ENCODE results near the gene TBC1D22A. TPM values are rescaled to one million over a fixed set of nuclear protein-coding genes. Genes with fewer than 3 reads are reported as not detected.

The TBC1D22A gene
- total RNA-seq, 1 experiment from 2014 or later, result 20.9 TPM

GRCh38 chr22:47092896-47093311 is 330.5 kb downstream of the TBC1D22A start:
- H3K4me1 ChIP-seq (ENCODE audit: control insufficient read depth in 1 of 2, insufficient read depth in 2 of 2, low read length in 2 of 2), result peaks cover 0 to 9% of the 10 kb centered on the region in 2 experiments; a peak in 1 of 4 replicates
- H3K27me3 ChIP-seq (ENCODE audit: insufficient read depth, low read length), result no peaks in the 10 kb centered on the region
- H3K4me2 ChIP-seq (ENCODE audit: low read length), result no peak overlapping the region
- ChIA-PET POLR2A (no interaction called here), CTCF (no interaction called here), RAD21 (ENCODE audit: low non-redundant PET in 1 of 2, low total read pairs in 2 of 2, uncharacterized antibody in 2 of 2, unreplicated experiment in 2 of 2) (no interaction called here)
- H3K27ac ChIP-seq (ENCODE audit: low read depth, low read length), result no peak overlapping the region
- TF ChIP-seq FOSL1 (IDR thresholded peaks at IDR 0.05; ENCODE audit: low read depth), result no peak
- TF ChIP-seq REST (IDR thresholded peaks at IDR 0.05; ENCODE audit: low read depth), result no peak
- TF ChIP-seq ELF1 (IDR thresholded peaks at IDR 0.05; ENCODE audit: borderline replicate concordance, low read depth), result no peak
- no peak for TF ChIP-seq EZH2 (IDR thresholded peaks at IDR 0.05)
- no peak for TF ChIP-seq RAD21 (IDR thresholded peaks at IDR 0.05; ENCODE audit: low read depth)
- no peak for TF ChIP-seq CBX3 (IDR thresholded peaks at IDR 0.05; ENCODE audit: low read depth)
- no peak for TF ChIP-seq CTCF (IDR thresholded peaks at IDR 0.05 in 2 of 3, conservative IDR thresholded peaks at IDR 0.05 in 1 of 3; ENCODE audit: borderline replicate concordance in 1 of 3, insufficient read depth in 1 of 3, low read depth in 2 of 3, low read length in 2 of 3)
- no peak for TF ChIP-seq JUND (IDR thresholded peaks at IDR 0.05)
- TF ChIP-seq ZBTB33 (IDR thresholded peaks at IDR 0.05; ENCODE audit: extremely low read depth, insufficient replicate concordance, low read length), result no peak
- no peak for TF ChIP-seq SP1 (IDR thresholded peaks at IDR 0.05; ENCODE audit: low read depth)
- no peak for TF ChIP-seq ZFX (IDR thresholded peaks at IDR 0.05)
- TF ChIP-seq ZNF274 (IDR thresholded peaks at IDR 0.05; ENCODE audit: low read depth, low read length), result no peak
- TF ChIP-seq SRF (IDR thresholded peaks at IDR 0.05; ENCODE audit: low read depth), result no peak
- no peak for TF ChIP-seq POLR2A (IDR thresholded peaks at IDR 0.05; ENCODE audit: borderline replicate concordance, extremely low read depth, insufficient read depth, insufficient read length)
- no peak for TF ChIP-seq YY1 (IDR thresholded peaks at IDR 0.05; ENCODE audit: extremely low read depth, insufficient replicate concordance, low read depth, low read length)
- no peak for TF ChIP-seq POLR2AphosphoS5 (IDR thresholded peaks at IDR 0.05; ENCODE audit: low read depth, low read length)
- H2AFZ ChIP-seq (ENCODE audit: low read depth, low read length, poor library complexity, severe bottlenecking), result no peak overlapping the region
- no peak overlapping the region for H3K4me3 ChIP-seq (replicated peaks in 1 of 2; ENCODE audit: low read depth in 1 of 2, low read length in 2 of 2)
- BruUV-seq (replicated peaks), result no TSS peak
- H3K36me3 ChIP-seq (ENCODE audit: control insufficient read depth in 1 of 2, insufficient read depth in 2 of 2, low read length in 2 of 2), result no peaks in the 10 kb centered on the region
- intact Hi-C loops (cut with micrococcal nuclease), result no loop called here
- no peaks in the 10 kb centered on the region for H3K9me2 ChIP-seq (ENCODE audit: insufficient read depth)
- H4K20me1 ChIP-seq (ENCODE audit: insufficient read depth), result no peaks in the 10 kb centered on the region
- no peak overlapping the region for H3K9ac ChIP-seq (ENCODE audit: low read length)
- DNase-seq (ENCODE audit: low read depth, low spot score), result no peak
- no peaks in the 10 kb centered on the region for H3K79me2 ChIP-seq (ENCODE audit: insufficient read depth, low read length)
- peaks cover 6 to 8% of the 10 kb centered on the region in 2 experiments; a peak in 2 of 4 replicates for H3K9me3 ChIP-seq (ENCODE audit: control insufficient read depth in 1 of 2, insufficient read depth in 1 of 2, low read depth in 1 of 2, low read length in 2 of 2)
- no peak for ATAC-seq
